Prostate gland (tissue), 2 donors: Measurements from ENCODE around the gene SMIM20. TPM values are rescaled to one million over a fixed set of nuclear protein-coding genes. Genes with fewer than 3 reads are reported as not detected.

Experiments used
- DNase-seq: peaks from one replicate; pipeline ENCODE4 v3.0.0-alpha.2; 2019; ENCODE audit warnings: low spot score
- H3K27ac ChIP-seq, 2 donors: fragments of 200-600 bp; sonication (generic); 2 replicates each; pipeline ENCODE4 v1.5.1; 2017 to 2019
- H3K27me3 ChIP-seq: fragments of 200-600 bp; sonication (generic); replicated peaks from 2 replicates; pipeline ENCODE4 v1.5.1; 2019; ENCODE audit not compliant: insufficient read depth
- H3K36me3 ChIP-seq, 2 donors: fragments of 200-600 bp; sonication (generic); 1 replicate in 1 of 2; 2 replicates in 1 of 2; pipeline versions ENCODE4 v1.5.1 to v1.8.1; 2017 to 2019
- H3K4me1 ChIP-seq: fragments of 200-600 bp; sonication (generic); replicated peaks from 2 replicates; pipeline ENCODE4 v1.5.1; 2019
- H3K4me3 ChIP-seq, 2 donors: fragments of 200-600 bp; sonication (generic); 2 replicates each; pipeline ENCODE4 v1.5.1; 2017 to 2019
- H3K9me3 ChIP-seq: fragments of 200-600 bp; sonication (generic); 2 replicates; pipeline ENCODE4 v1.5.1; 2017
- POLR2A ChIP-seq: fragments of 450-650 bp; IDR thresholded peaks from one replicate; pipeline ENCODE4 v1.6.1; 2016; ENCODE audit warnings: antibody characterized with exemption, mild to moderate bottlenecking
- POLR2AphosphoS5 ChIP-seq: sonication (generic); formaldehyde crosslinking; IDR thresholded peaks from one replicate; pipeline ENCODE4 v1.6.1; 2017; ENCODE audit warnings: antibody characterized with exemption
- WGBS: methylation state at CpG from one replicate; pipeline ENCODE4 v1.1.5; 2018; 5-methylcytosine and 5-hydroxymethylcytosine counted together
- intact Hi-C: fragments of 100-400 bp; cut with DNase I; formaldehyde crosslinking; loops from one replicate; pipeline ENCODE4 v1.14.2; 2022
- total RNA-seq, 2 donors: library from RNA; depleted of rRNA; stranded (reverse); fragments of >200 nt; gene quantifications; one replicate each; pipeline ENCODE4 v1.1.0, GENCODE V29; 2016
- TF ChIP-seq, protein P1 (sequence below), 4 experiments: fragments of 200-600 bp in 2 of 4; fragments of 450-650 bp in 2 of 4; sonication (generic) in 2 of 4; IDR thresholded peaks; 1 replicate in 3 of 4; 2 replicates in 1 of 4; pipeline ENCODE4 v1.5.1; 2016 to 2019; ENCODE audit warnings: antibody characterized with exemption in 4 of 4, mild to moderate bottlenecking in 2 of 4, moderate library complexity in 2 of 4

The SMIM20 gene
- total RNA-seq, 2 donors from 2014 or later, result 34.7 to 35.7 TPM

DNA sequence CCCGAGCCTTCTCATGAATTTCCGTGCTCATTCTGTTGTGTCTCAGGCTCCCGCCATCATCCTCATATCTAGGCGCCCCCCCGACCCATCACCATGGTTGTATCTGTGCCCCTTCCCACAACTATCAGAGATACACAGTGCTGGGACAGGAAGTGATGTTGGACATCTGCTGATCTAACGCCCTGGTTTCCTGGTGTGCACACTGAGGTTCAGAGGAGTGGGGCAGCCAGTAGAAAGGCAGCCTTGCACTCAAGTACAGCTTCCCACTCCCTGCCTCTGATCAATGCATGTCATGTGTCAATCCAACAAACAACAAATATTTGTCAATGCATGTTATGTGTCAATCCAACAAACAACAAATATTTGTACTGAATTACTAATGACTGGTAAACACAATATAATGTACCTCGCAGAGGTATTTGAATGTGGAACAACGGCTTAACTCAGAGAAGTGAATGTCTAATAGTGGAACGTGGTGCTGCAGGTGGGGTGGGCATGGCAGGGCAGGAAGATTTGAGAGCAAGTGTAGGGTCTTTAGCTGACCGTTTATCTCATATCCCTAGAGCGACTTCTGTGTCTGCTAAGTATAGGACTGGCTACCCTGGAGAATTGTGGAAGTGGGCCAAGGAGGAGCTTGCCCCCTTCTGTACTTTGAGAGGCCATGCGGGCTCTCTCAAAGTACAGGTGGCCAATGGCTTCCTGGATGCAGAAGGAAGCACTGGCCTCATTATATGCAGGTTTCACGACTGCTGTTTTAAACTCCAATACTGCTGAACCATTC lies 41.0 kb upstream of the SMIM20 start:
- no peak overlapping the region for H3K27ac ChIP-seq
- no peaks in the 10 kb centered on the region for H3K9me3 ChIP-seq
- intact Hi-C loops, result no loop called here
- peaks cover 3% of the 10 kb centered on the region for H3K27me3 ChIP-seq
- 85% methylated on average over 13 of the region's 13 CpGs for WGBS
- TF ChIP-seq POLR2A, result no peak
- TF ChIP-seq, protein P1, sequence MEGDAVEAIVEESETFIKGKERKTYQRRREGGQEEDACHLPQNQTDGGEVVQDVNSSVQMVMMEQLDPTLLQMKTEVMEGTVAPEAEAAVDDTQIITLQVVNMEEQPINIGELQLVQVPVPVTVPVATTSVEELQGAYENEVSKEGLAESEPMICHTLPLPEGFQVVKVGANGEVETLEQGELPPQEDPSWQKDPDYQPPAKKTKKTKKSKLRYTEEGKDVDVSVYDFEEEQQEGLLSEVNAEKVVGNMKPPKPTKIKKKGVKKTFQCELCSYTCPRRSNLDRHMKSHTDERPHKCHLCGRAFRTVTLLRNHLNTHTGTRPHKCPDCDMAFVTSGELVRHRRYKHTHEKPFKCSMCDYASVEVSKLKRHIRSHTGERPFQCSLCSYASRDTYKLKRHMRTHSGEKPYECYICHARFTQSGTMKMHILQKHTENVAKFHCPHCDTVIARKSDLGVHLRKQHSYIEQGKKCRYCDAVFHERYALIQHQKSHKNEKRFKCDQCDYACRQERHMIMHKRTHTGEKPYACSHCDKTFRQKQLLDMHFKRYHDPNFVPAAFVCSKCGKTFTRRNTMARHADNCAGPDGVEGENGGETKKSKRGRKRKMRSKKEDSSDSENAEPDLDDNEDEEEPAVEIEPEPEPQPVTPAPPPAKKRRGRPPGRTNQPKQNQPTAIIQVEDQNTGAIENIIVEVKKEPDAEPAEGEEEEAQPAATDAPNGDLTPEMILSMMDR (IDR thresholded peaks at IDR 0.05), result no peak
- TF ChIP-seq POLR2AphosphoS5, result no peak
- no peaks in the 10 kb centered on the region for H3K36me3 ChIP-seq
- H3K4me1 ChIP-seq, result no peaks in the 10 kb centered on the region
- DNase-seq, result no peak
- H3K4me3 ChIP-seq, result no peak overlapping the region

DNA sequence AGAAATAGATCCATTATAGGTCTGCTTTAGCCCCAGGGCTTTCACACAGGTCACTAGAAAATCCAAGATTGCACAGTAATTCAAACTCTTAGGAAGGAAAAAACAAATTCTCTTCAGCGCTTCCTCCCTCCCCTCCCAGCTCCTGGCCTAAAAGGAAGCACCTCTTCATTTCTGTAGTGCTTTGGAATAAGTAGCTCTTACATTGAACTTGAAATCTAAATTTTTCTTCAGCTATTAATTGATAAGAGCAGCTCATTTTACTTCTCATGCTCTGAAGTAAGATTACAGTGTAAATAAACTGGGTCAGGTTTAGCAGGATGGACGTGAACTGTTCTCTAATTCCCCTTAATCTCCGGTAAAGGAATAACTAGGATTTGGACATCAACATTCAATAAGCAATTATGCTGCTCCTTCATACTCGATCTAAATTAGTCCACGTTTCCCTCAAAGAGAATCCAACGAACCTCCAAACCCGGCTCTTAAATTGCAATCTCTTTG lies 40.3 kb upstream of the SMIM20 start:
- no peak overlapping the region for H3K4me3 ChIP-seq
- H3K9me3 ChIP-seq, result no peaks in the 10 kb centered on the region
- H3K27ac ChIP-seq, result no peak overlapping the region
- no peaks in the 10 kb centered on the region for H3K36me3 ChIP-seq
- intact Hi-C loops, result no loop called here
- H3K27me3 ChIP-seq, result peaks cover 3% of the 10 kb centered on the region
- TF ChIP-seq POLR2A (no peak), POLR2AphosphoS5 (no peak)
- TF ChIP-seq, protein P1 (IDR thresholded peaks at IDR 0.05), result no peak
- DNase-seq, result no peak
- no peaks in the 10 kb centered on the region for H3K4me1 ChIP-seq
- 62% methylated on average over 7 of the region's 7 CpGs for WGBS

DNA sequence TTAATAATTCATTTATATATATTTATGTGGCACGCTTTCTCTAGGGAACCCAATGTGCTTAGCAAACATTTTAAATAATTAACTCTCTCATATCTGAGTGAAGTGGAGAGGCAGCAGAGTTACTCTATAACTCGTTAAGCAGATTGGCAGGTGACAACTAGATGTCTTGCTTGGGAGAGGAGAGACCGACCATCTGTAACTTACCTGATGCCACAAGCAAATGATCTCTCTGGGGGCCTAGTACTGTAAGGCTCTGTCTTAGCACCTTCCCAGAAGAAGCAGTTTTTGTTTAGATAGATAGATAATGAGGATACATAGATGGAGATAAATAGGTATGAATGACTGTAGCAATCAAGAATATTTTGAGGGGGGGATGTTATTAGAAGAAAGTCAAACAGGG lies 39.4 kb upstream of the SMIM20 start:
- Histone ChIP-seq H3K27ac (no peak overlapping the region), H3K4me3 (no peak overlapping the region), H3K4me1 (no peaks in the 10 kb centered on the region), H3K9me3 (no peaks in the 10 kb centered on the region), H3K27me3 (peaks cover 3% of the 10 kb centered on the region), H3K36me3 (no peaks in the 10 kb centered on the region)
- intact Hi-C loops, result no loop called here
- TF ChIP-seq, protein P1 (IDR thresholded peaks at IDR 0.05), result no peak
- TF ChIP-seq POLR2A (no peak), POLR2AphosphoS5 (no peak)
- no peak for DNase-seq
- 89% methylated on average over 3 of the region's 3 CpGs for WGBS

DNA sequence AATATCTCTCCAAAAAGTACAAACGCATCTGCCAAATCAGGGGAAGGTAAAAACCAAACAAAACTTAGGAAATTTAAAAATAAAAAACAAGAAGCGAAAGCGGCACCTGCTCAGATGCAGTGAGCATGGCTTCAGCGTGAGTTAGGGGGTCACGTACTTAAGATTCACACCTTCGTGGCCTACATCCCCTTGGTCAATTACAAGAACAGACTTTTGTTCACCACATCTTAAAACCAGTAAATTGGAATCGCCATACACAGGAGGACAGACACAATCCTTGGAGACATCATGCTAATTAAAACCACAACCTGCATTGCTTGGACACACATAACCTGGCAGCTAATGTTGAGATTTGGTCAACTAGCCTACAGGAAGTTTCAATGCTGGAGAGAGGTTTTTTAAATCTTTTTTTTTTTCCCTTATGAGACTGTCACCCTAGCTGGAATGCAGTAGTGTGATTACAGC lies 38.7 kb upstream of the SMIM20 start:
- Histone ChIP-seq H3K27me3 (peaks cover 3% of the 10 kb centered on the region), H3K36me3 (no peaks in the 10 kb centered on the region), H3K9me3 (no peaks in the 10 kb centered on the region), H3K4me3 (no peak overlapping the region), H3K27ac (no peak overlapping the region), H3K4me1 (no peaks in the 10 kb centered on the region)
- no peak for TF ChIP-seq POLR2AphosphoS5
- 93% methylated on average over 7 of the region's 7 CpGs for WGBS
- DNase-seq, result no peak
- intact Hi-C loops, result no loop called here

DNA sequence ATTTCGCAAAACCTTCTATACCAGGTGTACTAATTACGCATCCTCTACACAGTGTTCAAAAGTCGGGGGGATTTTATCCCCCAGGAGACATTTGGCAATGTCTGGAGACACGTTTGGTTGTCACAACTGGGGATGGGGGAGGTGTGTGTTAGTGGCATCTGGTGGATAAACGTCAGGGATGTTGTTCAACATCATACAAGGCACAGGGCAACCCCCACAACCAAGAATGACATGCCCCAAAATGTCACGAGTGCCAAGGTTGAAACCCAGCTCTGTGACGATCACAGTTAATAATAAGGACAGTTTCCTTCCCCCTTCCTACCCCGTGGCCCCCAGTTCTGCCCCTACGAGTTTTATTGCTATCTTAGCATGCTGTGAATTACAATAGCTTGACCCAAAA lies 35.3 kb upstream of the SMIM20 start:
- intact Hi-C loops, result no loop called here
- no peak overlapping the region for H3K27ac ChIP-seq
- whole genome bisulfite sequencing, result 52% methylated on average over 9 of the region's 9 CpGs
- no peak overlapping the region for H3K4me3 ChIP-seq
- TF ChIP-seq POLR2AphosphoS5 (no peak), POLR2A (no peak)
- TF ChIP-seq, protein P1 (IDR thresholded peaks at IDR 0.05), result no peak
- DNase-seq, result no peak
- no peaks in the 10 kb centered on the region for H3K36me3 ChIP-seq
- H3K27me3 ChIP-seq, result peaks cover 3% of the 10 kb centered on the region
- H3K4me1 ChIP-seq, result no peaks in the 10 kb centered on the region
- H3K9me3 ChIP-seq, result no peaks in the 10 kb centered on the region
